Stimulated activated CD8-positive, alpha-beta memory T cell treated with anti-CD3 and anti-CD28 coated beads, Interleukin-4, amount 100 ng/mL, for 48 hours (primary cell): ENCODE measurements around the gene PAGE5.

ENCODE experiments used
- DNase-seq: peaks from one replicate; pipeline ENCODE4 v3.0.0-alpha.2; 2020

The PAGE5 gene, protein sequence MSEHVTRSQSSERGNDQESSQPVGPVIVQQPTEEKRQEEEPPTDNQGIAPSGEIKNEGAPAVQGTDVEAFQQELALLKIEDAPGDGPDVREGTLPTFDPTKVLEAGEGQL

GRCh38 chrX:55220119-55220794, at the start of gene PAGE5:
PAGE5 (plus strand) TSS chrX:55220346; CDS start chrX:55221383, 1,037 bp downstream.
- no peak for DNase-seq

- no peak for DNase-seq
Observed at GRCh38 chrX:55187281-55187680, 32.9 kb upstream of the PAGE5 start.

DNA sequence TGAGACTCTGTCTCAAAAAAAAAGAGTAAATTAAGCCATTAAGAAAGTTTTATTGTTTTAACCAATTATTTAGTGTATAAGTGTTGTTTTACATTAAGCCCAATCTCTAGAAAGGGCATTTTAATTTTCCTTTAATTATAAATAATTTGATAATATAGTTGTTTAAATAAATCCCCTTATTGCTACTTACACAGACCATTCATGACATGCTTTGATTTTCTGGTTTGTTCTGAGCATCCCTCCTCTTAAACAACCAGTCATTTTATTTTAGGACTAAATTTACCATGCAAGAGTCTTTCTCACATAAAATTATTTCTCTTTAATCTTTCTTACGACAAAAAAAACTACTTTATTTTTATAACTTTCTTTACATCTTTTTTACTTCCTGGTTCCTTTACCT, 23.5 kb upstream of the PAGE5 start:
- no peak for DNase-seq

DNA sequence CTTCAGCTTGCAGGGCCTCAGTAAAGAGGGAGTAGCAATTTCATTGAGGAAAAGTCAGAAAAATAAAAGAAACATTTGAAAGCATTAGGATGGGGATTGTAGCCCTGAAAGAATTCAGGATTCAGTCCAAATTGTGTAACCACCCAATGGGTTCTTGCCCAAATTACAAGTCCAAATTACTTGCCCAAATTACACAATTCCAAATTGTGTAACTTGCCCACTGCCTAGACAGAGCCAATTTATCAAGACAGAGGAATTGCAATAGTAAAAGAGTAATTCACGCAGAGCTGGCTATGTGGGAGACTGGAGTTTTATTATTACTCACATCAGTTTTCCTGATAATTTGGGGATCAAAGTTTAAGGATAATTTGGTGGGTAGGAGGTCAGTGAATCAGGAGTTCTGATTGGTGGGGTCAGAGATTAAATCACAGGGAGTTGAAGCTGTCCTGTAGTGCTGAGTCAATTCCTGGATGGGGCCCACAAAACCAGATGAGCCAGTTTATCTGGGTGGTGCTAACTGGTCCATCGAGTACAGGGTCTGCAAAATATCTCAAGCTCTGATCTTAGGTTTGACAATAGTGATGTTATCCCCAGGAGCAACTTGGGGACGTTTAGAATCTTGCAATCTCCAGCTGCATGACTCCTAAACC, 18.1 kb upstream of the PAGE5 start:
- DNase-seq = no peak

DNA sequence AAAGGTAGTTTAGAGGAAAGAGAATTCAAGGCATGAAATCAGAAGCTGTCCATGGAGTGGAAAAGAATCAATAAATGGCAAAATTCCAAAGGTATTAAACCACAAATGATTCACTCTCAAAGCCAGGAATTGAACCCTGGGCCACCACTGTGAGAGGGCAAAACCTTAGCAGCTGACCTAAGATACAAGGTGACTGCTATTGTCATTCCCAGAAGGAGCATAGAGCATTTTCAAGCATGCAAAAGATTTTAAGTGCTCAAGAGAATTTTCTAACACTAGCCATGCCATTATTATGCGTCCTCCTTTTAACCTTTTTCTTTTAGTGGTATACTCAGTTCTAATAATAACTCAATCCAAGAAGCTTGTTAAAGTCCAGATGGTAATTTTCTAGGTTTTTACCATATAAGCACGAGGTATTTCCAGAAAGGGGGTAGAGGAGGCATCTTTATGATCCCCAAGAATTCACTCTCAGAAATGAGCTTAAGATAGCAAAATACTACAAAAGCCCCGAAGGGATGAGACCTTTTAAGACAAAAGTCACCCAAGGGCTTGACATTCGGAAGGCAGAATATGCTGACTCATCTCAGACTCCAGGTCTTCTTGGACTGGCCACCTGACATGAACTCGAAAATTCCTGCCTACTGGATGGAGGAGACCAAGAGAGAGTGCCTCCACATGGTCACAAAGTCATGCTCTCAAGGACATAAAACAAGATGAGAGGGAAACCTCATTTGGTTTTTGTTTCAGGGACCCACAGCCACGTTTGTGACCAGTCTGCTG, 13.8 kb upstream of the PAGE5 start:
- no peak for DNase-seq

DNA sequence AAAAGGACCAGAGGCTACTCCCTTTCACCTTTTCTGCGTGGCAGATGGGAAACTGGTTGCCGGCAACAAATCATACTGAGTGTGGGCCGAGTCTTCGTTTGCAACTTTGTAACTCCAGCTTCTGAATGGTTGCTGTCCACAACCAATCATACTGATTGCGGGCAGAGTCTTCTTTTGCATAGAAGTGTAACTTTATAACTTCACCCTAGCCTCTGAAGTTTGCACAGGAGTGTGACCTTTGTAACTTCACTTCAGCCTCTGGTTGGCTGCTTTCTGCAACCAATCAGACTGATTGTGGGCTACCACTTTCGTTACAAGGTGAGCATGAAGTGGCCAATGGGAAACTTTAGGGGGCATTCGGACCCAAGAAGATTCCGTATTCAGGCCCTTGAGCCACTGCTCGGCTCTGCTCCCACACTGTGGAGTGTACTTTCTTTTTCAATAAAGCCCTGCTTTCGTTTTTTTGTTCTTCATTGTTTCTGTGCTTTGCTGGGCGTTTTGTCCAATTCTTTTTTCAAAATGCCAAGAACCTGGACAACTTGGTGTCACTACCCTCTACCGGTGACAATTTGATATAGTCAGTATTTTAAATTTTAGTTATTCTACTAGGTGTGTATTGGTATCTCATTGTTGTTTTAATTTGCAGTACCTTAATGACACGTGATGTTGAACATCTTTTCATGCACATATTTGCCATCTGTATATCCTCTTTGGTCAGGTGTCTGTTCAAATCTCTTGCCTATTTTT, 9.0 kb upstream of the PAGE5 start:
- DNase-seq = no peak

DNA sequence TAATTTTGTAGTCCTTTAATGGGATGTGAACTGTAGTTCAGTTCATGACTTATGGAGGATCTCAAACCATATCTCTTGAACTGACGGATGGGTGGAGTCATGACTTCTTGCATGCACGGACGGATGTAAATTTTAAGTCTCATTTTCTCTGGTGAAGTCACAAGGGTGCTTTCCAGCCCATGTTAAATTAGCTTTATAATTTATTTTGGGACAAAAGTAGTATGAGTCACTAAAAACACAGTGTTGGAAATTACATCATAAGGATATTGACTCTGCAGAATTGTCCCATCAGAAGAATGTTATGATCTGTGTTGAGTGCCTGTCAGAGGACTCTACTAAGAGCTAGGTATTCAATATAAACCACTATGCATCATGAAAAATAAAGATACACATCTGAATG, 6.8 kb upstream of the PAGE5 start:
- no peak for DNase-seq

- no peak for DNase-seq
Observed at GRCh38 chrX:55240788-55241340, 20.7 kb downstream of the PAGE5 start.

GRCh38 chrX:55253528-55253927, 33.4 kb downstream of the PAGE5 start:
- DNase-seq = no peak

DNA sequence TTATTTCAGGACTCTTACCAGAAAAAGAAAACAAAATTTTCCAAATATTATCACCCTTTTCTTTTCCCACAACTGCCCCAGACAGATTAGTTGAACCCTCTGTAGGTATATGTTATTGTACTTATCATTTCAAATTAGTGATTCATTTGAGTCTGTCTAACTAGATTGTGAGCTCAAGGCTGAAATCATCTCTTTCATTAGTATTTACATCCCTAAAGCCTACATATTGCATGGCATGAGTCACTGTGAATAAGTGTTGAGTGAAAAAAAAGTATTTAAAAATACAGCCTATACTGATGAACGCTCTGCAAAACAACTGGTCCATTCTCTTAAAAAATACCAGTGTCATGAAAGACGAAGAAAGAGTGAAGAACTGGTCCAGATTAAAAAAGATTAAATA, 40.7 kb downstream of the PAGE5 start:
- no peak for DNase-seq

- DNase-seq = no peak
Observed at GRCh38 chrX:55264816-55265215, 44.7 kb downstream of the PAGE5 start, which contains the start of gene PAGE3. PAGE3 (minus strand) TSS chrX:55264916; CDS start chrX:55263903, 1,013 bp downstream.
